ENCODE results near the gene SLC5A10. TPM values are rescaled to one million over a fixed set of nuclear protein-coding genes. Genes with fewer than 3 reads are reported as not detected.

Gene SLC5A10
- polyA plus RNA-seq, 3 donors, result 0.10 to 0.17 (median 0.12) TPM

DNA sequence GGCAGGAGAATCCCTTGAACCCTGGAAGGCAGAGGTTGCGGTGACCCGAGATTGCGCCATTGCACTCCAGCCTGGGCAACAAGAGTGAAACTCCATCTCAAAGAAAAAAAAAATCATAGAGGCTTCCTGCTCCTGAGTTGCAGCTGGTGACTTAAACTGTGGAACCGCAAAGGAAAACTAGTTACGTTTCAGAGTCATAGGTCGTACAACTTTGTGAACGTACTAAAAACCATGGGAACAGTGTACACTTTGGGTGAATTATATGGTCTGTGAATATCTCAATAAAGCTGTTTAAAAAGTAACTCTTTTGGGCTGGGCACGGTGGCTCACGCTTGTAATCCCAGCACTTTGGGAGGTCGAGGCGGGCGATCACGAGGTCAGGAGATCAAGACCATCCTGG lies 23.6 kb downstream of the SLC5A10 start:
- Histone ChIP-seq H3K4me1 (ENCODE audit: control insufficient read depth in 1 of 2, insufficient read depth in 2 of 2, low read length in 2 of 2) (no peaks in the 10 kb centered on the region), H3K27me3 (ENCODE audit: control insufficient read depth in 2 of 2, insufficient read depth in 2 of 2, low read length in 2 of 2) (no peaks in the 10 kb centered on the region), H3K27ac (ENCODE audit: low read depth in 1 of 2, low read length in 2 of 2) (no peak overlapping the region), H3K4me3 (replicated peaks in 1 of 3; ENCODE audit: low read depth in 2 of 3, low read length in 3 of 3) (no peak overlapping the region), H2AFZ (ENCODE audit: insufficient read depth, low read depth, low read length, poor library complexity, severe bottlenecking) (no peak overlapping the region), H3K79me2 (ENCODE audit: insufficient read depth, low read length) (no peaks in the 10 kb centered on the region), H3K36me3 (replicated peaks in 1 of 2; ENCODE audit: control insufficient read depth in 1 of 2, insufficient read depth in 2 of 2, low read length in 2 of 2) (no peaks in the 10 kb centered on the region), H3K4me2 (replicated peaks; ENCODE audit: extremely low read depth, low read length, poor library complexity, severe bottlenecking) (no peak overlapping the region), H3K9ac (ENCODE audit: insufficient read depth, low read length, poor library complexity, severe bottlenecking) (no peak overlapping the region), H3K9me3 (replicated peaks in 1 of 2; ENCODE audit: control insufficient read depth in 1 of 2, insufficient read depth in 1 of 2, low read length in 2 of 2) (no peaks in the 10 kb centered on the region), H4K20me1 (ENCODE audit: insufficient read depth, low read length) (no peaks in the 10 kb centered on the region)
- TF ChIP-seq, protein P1, sequence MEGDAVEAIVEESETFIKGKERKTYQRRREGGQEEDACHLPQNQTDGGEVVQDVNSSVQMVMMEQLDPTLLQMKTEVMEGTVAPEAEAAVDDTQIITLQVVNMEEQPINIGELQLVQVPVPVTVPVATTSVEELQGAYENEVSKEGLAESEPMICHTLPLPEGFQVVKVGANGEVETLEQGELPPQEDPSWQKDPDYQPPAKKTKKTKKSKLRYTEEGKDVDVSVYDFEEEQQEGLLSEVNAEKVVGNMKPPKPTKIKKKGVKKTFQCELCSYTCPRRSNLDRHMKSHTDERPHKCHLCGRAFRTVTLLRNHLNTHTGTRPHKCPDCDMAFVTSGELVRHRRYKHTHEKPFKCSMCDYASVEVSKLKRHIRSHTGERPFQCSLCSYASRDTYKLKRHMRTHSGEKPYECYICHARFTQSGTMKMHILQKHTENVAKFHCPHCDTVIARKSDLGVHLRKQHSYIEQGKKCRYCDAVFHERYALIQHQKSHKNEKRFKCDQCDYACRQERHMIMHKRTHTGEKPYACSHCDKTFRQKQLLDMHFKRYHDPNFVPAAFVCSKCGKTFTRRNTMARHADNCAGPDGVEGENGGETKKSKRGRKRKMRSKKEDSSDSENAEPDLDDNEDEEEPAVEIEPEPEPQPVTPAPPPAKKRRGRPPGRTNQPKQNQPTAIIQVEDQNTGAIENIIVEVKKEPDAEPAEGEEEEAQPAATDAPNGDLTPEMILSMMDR (IDR thresholded peaks at IDR 0.05), result no peak
- H3K4me3 Mint-ChIP-seq, result no peak overlapping the region
- no peak for DNase-seq
- 87% methylated on average over 9 of the region's 13 CpGs for WGBS (ENCODE audit: insufficient coverage)
- H3K9me3 Mint-ChIP-seq, result peaks cover 0 to 2% (median 0%) of the 10 kb centered on the region in 7 donors
- intact Hi-C loops (cut with micrococcal nuclease), result loop anchor here in 1 of 2 donors (10.0 kb wide), 1 partner anchor 61 kb away; no protein-coding TSS in a partner anchor
- no peaks in the 10 kb centered on the region for H3K4me1 Mint-ChIP-seq
- H3K36me3 Mint-ChIP-seq, result no peaks in the 10 kb centered on the region
- peaks cover 0 to 6% (median 4%) of the 10 kb centered on the region in 3 donors for H3K27me3 Mint-ChIP-seq (ENCODE audit: low read depth in 3 of 3)
- no peak overlapping the region for H3K27ac Mint-ChIP-seq

GRCh38 chr17:18976201-18976600 lies 24.2 kb downstream of the SLC5A10 start:
- Histone ChIP-seq H3K4me2 (replicated peaks; ENCODE audit: extremely low read depth, low read length, poor library complexity, severe bottlenecking) (no peak overlapping the region), H3K9ac (ENCODE audit: insufficient read depth, low read length, poor library complexity, severe bottlenecking) (no peak overlapping the region), H3K27me3 (ENCODE audit: control insufficient read depth in 2 of 2, insufficient read depth in 2 of 2, low read length in 2 of 2) (no peaks in the 10 kb centered on the region), H3K27ac (ENCODE audit: low read depth in 1 of 2, low read length in 2 of 2) (no peak overlapping the region), H3K9me3 (replicated peaks in 1 of 2; ENCODE audit: control insufficient read depth in 1 of 2, insufficient read depth in 1 of 2, low read length in 2 of 2) (no peaks in the 10 kb centered on the region), H2AFZ (ENCODE audit: insufficient read depth, low read depth, low read length, poor library complexity, severe bottlenecking) (no peak overlapping the region), H3K79me2 (ENCODE audit: insufficient read depth, low read length) (no peaks in the 10 kb centered on the region), H3K36me3 (replicated peaks in 1 of 2; ENCODE audit: control insufficient read depth in 1 of 2, insufficient read depth in 2 of 2, low read length in 2 of 2) (no peaks in the 10 kb centered on the region), H4K20me1 (ENCODE audit: insufficient read depth, low read length) (no peaks in the 10 kb centered on the region), H3K4me3 (replicated peaks in 1 of 3; ENCODE audit: low read depth in 2 of 3, low read length in 3 of 3) (no peak overlapping the region), H3K4me1 (ENCODE audit: control insufficient read depth in 1 of 2, insufficient read depth in 2 of 2, low read length in 2 of 2) (no peaks in the 10 kb centered on the region)
- intact Hi-C loops (cut with micrococcal nuclease), result loop anchor here in 1 of 2 donors (10.0 kb wide), 1 partner anchor 61 kb away; no protein-coding TSS in a partner anchor
- TF ChIP-seq, protein P1 (IDR thresholded peaks at IDR 0.05), result no peak
- H3K4me3 Mint-ChIP-seq, result no peak overlapping the region
- WGBS (ENCODE audit: insufficient coverage), result 50% methylated on average over 2 of the region's 4 CpGs
- H3K36me3 Mint-ChIP-seq, result no peaks in the 10 kb centered on the region
- no peak overlapping the region for H3K27ac Mint-ChIP-seq
- H3K9me3 Mint-ChIP-seq, result peaks cover 0 to 2% (median 0%) of the 10 kb centered on the region in 7 donors
- DNase-seq, result no peak
- H3K4me1 Mint-ChIP-seq, result no peaks in the 10 kb centered on the region
- H3K27me3 Mint-ChIP-seq (ENCODE audit: low read depth in 3 of 3), result peaks cover under 1 to 4% (median 2%) of the 10 kb centered on the region in 3 donors
